GM19099 (cell line): ENCODE results near the gene SLC35F3.

Experiments
- POLR2A ChIP-seq: IDR thresholded peaks from 3 replicates; pipeline ENCODE4 v1.6.1; 2011; ENCODE audit warnings: low read depth; ENCODE audit not compliant: insufficient read length; ENCODE audit errors: extremely low read depth

Gene SLC35F3

GRCh38 chr1:234238060-234238459, 333.6 kb downstream of the SLC35F3 start:
- TF ChIP-seq POLR2A: no peak

GRCh38 chr1:234239515-234239914, 335.0 kb downstream of the SLC35F3 start:
- TF ChIP-seq POLR2A: no peak

GRCh38 chr1:234239936-234240335, 335.5 kb downstream of the SLC35F3 start:
- no peak for TF ChIP-seq POLR2A

GRCh38 chr1:234240680-234241079, 336.2 kb downstream of the SLC35F3 start:
- no peak for TF ChIP-seq POLR2A

GRCh38 chr1:234241941-234242490, 337.5 kb downstream of the SLC35F3 start:
- TF ChIP-seq POLR2A: no peak

GRCh38 chr1:234243521-234244260, 339.2 kb downstream of the SLC35F3 start:
- no peak for TF ChIP-seq POLR2A

- no peak for TF ChIP-seq POLR2A
These were observed 340.0 kb downstream of the SLC35F3 start for GRCh38 chr1:234244482-234244881.

- no peak for TF ChIP-seq POLR2A
These were observed 342.2 kb downstream of the SLC35F3 start for GRCh38 chr1:234246638-234247116.

- no peak for TF ChIP-seq POLR2A
These were observed 346.3 kb downstream of the SLC35F3 start for GRCh38 chr1:234250747-234251146.

GRCh38 chr1:234253732-234254131, 349.3 kb downstream of the SLC35F3 start:
- TF ChIP-seq POLR2A: no peak

- TF ChIP-seq POLR2A: no peak
These were observed 351.9 kb downstream of the SLC35F3 start for GRCh38 chr1:234256359-234256758.

GRCh38 chr1:234258071-234258470, 353.6 kb downstream of the SLC35F3 start:
- no peak for TF ChIP-seq POLR2A

- TF ChIP-seq POLR2A: no peak
These were observed 356.1 kb downstream of the SLC35F3 start for GRCh38 chr1:234260578-234260977.

GRCh38 chr1:234261545-234261944, 357.1 kb downstream of the SLC35F3 start:
- TF ChIP-seq POLR2A: no peak

GRCh38 chr1:234262007-234262753, 357.7 kb downstream of the SLC35F3 start:
- no peak for TF ChIP-seq POLR2A

- no peak for TF ChIP-seq POLR2A
These were observed 358.3 kb downstream of the SLC35F3 start for GRCh38 chr1:234262754-234263105.
